SKM-1 (cell line): ENCODE results near the gene SRBD1.

Experiments
- DNase-seq: peaks from one replicate; lab custom pipeline; 2025; ENCODE audit not compliant: unreplicated experiment; lab: John Stamatoyannopoulos, UW

The SRBD1 gene

DNA sequence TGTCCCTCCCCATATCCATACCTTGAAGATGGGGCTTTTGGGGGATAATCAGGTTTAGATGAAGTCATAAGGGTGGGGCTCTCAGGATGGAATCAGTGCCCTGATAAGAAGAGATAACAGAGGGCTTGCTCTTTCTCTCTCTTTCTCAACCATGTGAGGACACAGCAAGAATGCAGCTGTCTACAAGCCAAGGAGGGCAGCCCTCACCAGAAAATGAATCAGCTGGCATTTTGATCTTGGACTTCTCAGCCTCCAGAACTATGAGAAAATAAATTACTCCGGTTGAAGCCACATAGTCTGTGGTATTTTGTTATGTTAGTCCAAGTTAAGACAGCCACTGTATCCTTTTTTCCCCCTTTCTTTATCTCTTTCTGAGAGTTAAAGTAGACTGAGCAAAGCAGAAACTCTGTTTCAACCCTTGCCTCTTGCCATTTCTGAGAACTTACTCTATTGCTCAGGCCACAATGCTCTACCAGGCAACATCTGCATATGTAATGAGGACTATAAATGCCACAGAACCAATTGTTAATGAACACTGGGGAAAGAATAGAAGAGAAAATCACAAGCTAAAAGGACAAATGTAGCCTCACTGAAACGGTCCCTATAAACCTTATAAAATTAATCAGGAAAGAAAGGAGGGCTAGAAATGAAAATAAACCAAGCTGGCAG lies 56.9 kb downstream of the SRBD1 start:
- no peak for DNase-seq

DNA sequence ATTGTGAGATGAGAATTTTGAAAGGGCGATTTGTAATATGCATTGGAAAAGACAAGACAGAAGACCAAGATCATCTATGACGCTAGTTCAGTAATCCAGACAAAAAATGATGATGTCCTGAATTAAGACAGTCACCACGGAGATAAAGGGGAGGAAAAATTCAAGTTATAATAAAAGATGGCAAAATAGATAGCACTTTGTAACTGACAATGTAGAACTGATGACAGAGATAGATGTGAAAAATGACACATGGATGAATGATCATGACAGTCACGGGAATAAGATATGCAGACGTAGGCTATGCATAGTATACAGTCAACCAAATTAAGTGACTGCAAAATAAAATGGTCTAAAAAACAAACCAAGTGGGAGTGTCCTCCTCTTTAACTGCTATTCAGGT lies 59.2 kb downstream of the SRBD1 start:
- no peak for DNase-seq

DNA sequence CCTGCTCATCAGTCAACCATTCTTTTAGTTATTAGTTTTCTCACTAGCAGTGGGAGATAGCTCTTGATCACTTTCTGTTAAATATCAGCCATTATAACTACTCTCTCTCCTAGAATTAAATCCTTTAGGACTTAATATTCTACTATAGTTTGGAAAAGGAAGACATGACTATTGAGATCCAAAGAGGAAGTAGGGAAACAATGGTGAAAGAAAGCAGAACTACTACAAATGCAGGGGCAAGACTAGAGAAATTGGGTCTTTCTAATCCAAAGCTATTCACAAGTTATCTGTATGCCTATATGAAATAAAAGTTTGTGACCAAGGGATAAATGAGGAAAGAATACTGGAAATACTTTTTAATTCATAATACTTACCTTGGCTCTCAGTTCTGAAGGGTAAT lies 65.1 kb downstream of the SRBD1 start:
- no peak for DNase-seq

DNA sequence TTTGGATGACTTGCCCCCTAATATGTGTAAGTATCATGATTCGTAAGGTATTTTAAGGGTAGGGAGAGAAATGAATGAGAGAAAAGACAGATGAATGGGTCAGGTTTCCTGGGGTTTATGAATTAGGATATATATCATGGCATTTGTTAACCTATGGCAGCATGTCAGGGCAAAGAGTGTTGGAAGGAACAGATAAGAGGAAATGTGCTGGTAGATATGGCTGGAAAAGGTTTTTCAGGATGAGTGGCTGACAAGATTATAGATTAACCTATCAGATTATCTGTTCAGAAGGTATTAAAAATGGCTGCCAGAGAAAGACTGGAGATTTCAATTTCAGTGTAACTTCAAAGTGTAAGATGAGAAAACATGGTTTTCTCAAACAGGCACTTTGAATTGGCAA lies 67.8 kb downstream of the SRBD1 start:
- DNase-seq = no peak

DNA sequence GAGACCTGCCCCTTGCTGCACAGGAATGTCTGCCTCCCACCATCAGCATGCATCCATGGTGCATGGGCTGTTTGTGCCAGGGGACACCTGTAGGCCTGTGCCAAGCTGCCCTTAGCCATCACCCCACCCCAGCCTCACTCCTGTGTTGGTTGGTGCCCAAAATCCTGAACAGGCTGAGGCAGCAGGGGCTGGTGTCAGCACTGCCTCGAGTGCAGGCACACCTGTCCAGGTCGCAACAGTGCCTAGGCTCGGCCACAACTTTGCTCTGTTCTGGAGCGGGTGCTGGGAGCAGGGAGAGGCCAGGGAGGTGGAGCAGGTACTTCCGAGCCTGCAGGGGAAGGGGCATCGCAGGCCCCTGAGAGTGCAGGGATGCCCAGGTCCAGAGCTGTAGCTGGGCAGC lies 69.1 kb downstream of the SRBD1 start:
- no peak for DNase-seq

DNA sequence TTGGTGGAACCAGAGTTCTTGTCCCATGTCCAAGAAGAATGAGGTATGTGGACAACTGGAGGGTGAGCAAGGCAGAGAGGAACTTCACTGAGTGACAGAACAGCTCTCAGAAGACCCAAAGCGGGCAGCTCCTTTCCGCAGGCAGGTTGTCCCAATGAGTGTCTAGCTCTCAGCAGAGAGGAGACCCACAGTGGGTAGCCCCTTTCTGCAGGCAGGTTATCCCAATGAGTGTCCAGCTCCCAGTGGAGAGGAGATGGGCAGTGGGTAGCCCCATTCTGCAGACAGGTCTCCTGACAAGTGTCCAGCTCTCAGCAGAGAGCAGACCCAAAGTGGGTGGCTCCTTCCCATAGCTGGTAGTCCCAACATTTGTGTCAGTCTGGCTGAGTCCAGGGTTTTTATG lies 69.6 kb downstream of the SRBD1 start:
- no peak for DNase-seq

DNA sequence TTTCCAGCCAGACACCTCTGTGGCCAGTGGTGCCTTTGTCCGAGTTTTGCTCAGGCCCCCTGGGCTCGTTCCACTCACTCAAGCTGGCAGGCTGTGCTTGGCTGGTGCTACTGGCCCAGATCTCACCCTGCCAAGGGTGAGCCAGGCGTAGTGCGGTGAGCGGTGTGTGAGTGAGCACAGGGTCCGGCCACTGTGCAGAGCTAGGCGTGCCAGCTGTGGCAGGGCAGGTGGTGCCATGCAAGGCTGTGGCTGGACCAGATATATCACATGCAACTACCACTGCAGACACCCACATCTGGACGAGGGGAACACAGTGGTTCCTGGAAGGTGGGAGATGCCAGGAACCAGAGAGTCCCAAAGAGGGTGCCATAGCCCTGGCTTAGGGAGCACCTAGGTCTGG lies 70.1 kb downstream of the SRBD1 start:
- DNase-seq = no peak

DNA sequence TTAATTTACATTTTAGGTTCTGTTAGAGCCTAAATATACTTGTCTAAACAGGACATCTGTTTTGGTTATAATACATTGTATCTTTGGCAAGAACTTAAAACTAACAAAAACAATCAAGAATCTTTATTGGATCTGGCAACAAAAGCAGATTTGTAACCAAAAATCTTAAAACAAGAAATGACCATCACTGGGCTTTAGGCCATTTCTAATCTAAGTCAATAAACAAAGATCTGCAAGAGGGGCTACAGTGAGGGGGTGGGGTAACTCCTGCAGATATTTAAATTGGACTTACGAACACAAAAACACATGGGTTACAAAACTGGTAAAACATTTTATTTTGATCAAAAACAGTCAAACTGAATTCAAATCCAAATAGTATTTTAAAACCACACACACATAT lies 77.3 kb downstream of the SRBD1 start:
- DNase-seq = no peak

DNA sequence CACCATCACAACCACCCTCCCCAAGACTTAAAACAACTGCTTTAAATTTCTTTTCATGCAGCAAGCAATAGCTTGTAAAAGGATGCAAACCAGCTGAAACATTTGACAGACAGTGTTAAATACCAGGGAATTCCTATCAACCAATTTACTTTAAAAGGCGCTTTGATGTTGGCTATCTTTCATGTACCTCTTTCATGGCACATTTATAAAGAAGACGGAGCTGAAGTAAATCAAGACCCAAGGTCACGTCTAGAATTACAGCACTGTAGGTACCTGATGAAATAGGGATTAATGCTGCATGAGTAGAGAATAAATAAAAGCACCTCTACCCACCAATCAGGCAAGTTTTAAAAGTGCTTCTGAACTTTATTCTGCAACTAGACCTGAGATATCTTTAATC lies 78.9 kb downstream of the SRBD1 start:
- DNase-seq = no peak

DNA sequence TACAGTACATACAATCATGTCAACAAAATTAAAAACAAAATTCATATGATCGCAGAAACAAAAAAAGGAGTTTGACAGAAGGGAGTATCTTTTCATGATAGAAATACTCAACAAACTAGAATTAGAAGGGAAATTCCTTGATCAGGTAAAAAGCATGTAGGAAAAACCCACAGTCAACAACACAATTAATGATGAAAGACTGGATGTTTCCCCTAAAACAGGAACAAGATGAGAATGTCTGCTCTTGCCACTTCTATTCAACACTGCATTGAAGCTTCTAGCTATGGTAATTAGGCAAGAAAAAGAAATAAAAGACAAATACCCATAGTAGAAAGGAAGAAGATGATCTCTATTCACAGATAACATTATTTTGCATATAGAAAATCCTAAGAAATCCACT lies 87.1 kb downstream of the SRBD1 start:
- DNase-seq = no peak

DNA sequence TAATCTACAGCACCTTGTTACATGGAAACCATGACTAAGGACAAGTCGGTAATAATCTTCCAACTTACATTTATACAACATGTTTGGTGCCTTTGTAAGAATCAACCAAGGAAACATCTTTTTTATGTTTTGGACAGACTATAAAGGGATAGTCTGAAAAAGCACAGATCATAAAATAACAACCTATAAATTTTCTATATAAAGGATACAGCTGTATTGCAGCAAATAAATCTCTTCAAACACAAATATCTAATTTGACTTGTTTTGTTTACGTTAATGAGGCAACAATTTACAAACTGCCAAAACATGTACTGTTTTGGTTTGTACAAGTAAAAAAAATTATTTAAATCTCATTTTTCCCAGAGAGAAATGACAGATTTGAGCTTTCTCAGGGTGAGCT lies 92.5 kb downstream of the SRBD1 start:
- no peak for DNase-seq

DNA sequence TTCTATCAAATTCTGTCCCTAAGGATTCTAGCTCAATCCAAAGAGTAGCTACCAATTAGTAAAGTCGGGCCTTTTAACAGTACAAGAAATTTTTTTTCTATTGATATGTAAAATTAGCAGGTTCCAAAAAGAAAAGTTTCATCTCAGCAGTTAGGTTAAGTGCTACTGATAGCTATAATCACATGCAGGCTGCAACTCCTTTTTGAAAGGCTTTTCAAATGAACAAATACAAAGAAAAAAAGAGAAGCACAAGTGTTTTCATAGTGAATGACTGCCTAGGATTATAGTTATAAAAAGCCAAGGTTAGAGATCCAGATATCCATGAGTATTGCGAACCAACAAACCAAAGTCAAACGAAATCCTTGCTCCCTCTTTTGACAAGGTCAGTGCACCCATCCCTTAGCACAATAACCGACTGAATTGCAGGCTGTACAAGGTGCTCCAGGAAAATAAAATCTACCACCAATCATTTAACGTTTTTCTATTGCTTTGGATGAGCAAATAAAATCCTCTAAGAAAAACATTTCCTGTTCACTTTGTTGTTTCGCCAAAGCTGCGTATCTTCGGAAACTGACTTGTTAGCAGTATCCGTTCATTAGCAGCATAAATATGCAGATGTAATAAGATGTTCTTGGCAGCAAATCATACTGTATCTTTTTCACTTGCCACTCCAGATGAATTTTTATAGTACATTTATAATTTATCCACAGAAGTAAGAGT lies 100.2 kb downstream of the SRBD1 start:
- no peak for DNase-seq

DNA sequence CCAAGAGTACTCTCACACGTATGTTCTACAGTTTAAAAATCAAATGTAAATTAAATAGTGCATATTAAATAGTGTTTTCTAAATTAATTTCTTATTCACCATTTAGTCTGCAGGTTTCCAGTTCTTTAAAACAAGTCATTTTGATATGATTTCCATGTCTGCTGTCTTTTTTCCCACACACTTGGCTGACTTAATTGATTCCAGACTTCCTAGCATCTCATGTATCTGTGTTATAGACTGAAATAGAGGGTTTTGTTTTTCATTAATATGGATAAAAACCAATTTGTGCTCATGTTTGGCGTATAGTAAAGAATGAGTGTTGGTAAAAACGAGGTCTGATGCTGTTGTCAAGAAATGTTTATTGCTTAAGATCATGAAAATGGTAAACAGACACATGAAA lies 104.3 kb downstream of the SRBD1 start:
- DNase-seq = no peak

DNA sequence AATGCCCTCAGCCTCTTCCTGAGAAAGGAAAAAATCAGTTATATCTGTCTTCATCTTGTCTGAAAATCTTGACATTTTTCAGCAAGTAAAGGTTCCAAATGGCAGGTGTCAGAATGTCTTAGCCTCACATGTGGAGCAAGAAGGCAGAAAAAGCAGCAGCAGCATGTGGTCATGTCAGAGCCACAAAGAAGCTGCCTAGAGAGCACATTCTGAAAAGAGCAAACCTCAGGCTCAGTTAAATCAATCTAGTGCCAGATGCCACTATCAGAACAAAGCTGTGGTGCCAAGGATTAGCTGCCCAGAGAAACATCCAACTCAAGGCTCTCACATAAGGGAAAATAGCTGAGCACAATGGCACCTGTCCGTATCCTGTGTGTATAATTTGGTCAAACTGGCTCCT lies 105.9 kb downstream of the SRBD1 start:
- DNase-seq = no peak

DNA sequence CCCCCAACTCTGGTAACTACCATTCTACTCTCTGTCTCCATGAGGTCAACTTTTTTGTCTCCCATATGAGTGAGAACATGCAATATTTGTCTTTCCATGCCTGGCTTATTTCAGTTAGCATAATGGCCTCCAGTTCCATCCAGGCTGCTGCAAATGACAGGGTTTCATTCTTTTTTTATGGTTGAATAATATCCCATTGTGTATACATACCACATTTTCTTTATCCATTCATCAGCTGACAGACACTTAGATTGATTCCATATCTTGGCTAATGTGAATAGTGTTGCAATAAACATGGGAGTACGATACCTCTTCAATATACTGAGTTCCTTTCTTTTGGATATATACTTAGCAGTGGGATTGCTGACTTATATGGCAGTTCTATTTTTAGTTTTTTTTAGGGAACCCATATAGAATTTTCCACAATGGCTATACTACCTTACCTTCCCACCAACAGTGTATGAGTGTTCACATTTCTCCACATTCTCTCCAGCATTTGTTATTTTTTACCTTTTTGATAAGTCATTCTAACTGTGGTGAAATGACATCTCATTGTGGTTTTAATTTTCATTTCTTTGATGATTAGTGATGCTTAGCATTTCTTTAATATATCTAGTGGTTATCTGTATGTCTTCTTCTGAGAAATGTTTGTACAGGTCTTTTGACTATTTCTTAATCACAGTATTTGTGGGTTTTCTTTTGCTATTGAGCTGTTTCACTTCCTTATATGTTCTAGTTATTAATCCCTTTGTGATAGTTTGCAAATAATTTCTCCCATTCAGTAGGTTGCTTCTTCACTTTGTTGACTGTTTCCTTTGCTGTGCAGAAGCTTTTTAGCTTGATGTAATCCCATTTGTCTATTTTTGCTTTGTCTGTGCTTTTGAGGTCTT lies 112.2 kb downstream of the SRBD1 start:
- DNase-seq = no peak

DNA sequence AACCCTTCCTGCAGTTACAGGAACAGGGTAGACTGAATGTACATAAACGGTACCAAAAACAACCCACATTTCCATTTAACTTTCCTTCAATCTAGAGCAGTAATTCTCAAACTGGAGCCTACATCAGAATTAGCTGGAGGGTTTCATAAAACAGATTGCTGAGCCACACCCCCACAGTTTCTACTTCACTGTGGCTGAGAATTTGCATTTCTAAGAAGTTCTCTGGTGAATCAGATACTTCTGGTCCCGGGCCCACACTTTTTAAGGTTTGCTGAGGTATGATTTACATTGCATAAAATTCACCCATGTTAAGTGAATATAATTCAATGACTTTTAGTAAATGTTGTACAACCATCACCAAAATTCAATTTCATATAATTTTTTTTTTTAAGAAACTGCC lies 113.7 kb downstream of the SRBD1 start:
- DNase-seq = no peak

DNA sequence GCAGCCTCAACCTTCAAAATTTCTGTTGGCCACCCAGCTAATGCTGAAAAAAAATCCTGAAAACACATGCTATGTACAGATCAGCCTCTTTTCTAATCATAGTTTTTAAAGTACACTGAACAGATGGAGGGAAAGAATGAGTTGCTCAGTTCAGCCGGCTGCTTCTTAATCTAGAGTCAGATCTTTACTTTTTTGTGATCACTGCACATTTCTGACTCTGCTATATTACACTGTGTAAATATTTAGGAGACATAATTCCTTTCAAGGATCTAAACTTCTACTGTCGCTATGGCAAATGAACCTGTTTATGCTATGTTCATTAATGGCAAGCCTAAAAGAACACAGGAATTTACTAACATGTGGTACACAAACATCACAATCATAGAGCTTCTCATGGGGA lies 114.2 kb downstream of the SRBD1 start:
- DNase-seq = no peak

DNA sequence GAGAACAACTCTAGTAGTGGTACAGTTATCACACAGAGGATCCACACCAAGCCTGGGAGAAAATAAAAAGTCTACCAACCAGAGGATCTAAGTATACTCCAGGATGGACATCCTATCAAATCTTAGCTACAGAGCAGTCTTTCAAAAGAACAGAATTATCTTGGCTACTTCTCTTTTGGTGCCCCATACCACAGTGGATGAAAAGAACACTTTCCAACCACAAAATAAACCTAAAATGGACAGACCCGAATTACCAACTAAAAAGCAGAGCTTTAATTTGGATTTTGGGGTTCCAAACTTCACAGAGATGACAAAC lies 116.1 kb downstream of the SRBD1 start:
- DNase-seq = no peak

DNA sequence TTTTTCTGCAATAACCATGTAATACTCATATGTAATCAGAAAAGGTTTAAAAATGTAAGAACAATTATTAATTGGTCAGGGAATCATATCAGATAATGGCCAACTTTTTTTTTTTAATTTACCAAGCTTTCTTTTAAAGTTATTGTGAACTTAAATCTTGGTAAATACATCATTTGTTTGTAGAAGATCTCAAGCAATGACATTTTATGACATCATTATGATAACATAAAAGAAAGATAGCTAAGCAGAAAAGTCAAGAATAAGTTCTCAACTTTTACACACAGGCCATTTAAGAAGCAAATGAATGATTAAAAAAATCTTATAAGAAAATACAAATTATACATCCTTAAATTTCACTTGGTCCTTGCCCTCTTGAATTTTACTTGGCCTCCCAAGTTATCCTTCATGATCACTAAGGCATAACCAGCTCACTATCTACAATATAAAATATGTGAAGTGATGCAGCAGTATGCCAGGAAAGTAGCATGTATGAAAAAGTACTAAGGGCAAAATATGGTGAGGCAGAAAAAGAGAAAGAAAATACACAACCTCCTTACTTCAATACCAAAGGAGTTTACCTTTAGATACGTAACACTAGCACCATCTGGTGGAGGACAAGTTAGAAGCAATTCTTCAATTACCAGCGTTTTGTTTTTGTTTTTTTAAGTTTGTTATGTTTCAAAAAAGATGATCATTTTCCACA lies 116.6 kb downstream of the SRBD1 start:
- DNase-seq = no peak

DNA sequence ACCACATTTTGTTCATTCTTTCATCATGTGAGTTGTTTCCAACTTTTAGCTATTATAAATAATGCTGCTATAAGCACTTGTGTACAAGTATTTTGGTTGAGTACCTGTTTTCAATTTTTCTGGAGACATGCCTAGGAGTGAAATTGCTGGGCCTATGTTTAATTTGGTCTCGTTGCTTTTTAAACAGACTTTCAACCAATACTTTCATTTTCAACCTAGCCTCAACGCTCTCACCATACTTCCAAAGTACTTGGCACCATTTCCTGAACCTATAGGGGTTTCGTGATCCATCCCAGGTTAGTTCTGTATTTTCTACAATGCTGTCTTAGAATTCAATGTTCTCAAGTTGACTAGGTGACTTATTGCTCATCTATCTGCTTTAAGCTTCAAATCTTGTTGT lies 126.1 kb downstream of the SRBD1 start:
- no peak for DNase-seq

DNA sequence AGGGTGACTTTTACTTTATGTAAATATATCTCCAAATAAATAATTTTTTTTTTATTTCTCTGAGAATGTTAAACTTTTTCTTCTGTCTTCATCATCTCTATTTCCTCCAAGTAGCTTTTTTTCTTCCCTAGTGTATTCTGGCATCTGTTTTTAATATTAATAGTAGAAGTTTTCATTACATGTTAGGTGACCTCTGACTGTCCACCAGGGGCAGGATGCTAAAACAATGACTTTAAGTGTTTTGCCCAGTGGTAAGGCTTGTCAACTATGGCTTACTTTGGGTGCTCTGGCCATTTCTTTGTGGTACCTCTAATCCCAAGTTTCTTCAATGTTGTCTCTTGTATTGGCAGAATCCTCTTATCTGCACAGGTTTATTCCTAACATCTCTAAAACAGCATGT lies 127.1 kb downstream of the SRBD1 start:
- no peak for DNase-seq

DNA sequence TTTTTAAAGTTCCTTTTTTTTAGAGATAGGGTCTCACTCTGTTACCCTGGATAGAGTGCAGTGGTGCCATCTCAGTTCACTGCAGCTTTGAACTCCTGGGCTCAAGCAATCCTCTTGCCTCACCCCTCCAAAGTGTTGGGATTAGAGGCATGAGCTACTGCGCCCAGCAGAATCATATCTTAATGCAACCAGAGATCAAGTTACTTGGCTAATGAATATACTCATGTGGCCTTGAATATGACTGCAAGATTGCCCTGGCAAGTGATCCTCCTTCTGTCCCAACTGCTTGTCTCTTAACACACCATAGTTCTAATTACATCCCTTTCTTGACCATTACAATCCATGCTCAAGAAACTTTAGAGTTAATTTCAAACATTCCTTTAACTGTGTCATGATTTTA lies 133.5 kb downstream of the SRBD1 start:
- DNase-seq = no peak
